B cell (primary cell): Measurements from ENCODE around the gene TSPAN8.

Experiments used
- EZH2 ChIP-seq: IDR thresholded peaks from 2 replicates; pipeline ENCODE4 v1.6.1; 2012; ENCODE audit warnings: borderline replicate concordance, low read depth, mild to moderate bottlenecking, moderate library complexity, low read length; ENCODE audit not compliant: insufficient read depth, poor library complexity, severe bottlenecking
- TF ChIP-seq, protein P1 (sequence below): fragments of 200-600 bp; IDR thresholded peaks from one replicate; pipeline ENCODE4 v1.8.0; 2022; ENCODE audit warnings: antibody characterized with exemption, mild to moderate bottlenecking

DNA sequence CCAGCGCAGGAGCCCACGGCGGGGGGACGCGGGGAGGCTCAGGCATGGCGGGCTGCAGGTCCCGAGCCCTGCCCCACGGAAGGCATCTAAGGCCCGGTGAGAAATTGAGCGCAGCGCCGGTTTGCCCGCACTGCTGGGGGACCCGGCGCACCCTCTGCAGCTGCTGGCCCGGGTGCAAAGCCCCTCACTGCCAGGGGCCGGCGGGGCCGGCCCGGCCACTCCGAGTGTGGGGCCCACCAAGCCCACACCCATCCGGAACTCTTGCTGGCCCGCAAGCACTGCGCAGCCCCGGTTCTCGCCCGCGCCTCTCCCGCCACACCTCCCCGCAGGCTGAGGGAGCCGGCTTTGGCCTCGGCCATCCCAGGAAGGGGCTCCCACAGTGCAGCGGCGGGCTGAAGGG, 8.5 kb upstream of the TSPAN8 start:
- TF ChIP-seq, protein P1, sequence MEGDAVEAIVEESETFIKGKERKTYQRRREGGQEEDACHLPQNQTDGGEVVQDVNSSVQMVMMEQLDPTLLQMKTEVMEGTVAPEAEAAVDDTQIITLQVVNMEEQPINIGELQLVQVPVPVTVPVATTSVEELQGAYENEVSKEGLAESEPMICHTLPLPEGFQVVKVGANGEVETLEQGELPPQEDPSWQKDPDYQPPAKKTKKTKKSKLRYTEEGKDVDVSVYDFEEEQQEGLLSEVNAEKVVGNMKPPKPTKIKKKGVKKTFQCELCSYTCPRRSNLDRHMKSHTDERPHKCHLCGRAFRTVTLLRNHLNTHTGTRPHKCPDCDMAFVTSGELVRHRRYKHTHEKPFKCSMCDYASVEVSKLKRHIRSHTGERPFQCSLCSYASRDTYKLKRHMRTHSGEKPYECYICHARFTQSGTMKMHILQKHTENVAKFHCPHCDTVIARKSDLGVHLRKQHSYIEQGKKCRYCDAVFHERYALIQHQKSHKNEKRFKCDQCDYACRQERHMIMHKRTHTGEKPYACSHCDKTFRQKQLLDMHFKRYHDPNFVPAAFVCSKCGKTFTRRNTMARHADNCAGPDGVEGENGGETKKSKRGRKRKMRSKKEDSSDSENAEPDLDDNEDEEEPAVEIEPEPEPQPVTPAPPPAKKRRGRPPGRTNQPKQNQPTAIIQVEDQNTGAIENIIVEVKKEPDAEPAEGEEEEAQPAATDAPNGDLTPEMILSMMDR = no peak
- no peak for TF ChIP-seq EZH2
